Measurements from ENCODE around the gene SLC22A1. TPM values are rescaled to one million over a fixed set of nuclear protein-coding genes. Genes with fewer than 3 reads are reported as not detected.

The SLC22A1 gene
- total and polyA plus RNA-seq, 10 of the 15 experiments (the other 5 are each of a cell fraction or from before 2014, with no cell fraction given), result 0.09 to 0.28 (median 0.15) TPM; not detected in 3

- TF ChIP-seq, protein P1, sequence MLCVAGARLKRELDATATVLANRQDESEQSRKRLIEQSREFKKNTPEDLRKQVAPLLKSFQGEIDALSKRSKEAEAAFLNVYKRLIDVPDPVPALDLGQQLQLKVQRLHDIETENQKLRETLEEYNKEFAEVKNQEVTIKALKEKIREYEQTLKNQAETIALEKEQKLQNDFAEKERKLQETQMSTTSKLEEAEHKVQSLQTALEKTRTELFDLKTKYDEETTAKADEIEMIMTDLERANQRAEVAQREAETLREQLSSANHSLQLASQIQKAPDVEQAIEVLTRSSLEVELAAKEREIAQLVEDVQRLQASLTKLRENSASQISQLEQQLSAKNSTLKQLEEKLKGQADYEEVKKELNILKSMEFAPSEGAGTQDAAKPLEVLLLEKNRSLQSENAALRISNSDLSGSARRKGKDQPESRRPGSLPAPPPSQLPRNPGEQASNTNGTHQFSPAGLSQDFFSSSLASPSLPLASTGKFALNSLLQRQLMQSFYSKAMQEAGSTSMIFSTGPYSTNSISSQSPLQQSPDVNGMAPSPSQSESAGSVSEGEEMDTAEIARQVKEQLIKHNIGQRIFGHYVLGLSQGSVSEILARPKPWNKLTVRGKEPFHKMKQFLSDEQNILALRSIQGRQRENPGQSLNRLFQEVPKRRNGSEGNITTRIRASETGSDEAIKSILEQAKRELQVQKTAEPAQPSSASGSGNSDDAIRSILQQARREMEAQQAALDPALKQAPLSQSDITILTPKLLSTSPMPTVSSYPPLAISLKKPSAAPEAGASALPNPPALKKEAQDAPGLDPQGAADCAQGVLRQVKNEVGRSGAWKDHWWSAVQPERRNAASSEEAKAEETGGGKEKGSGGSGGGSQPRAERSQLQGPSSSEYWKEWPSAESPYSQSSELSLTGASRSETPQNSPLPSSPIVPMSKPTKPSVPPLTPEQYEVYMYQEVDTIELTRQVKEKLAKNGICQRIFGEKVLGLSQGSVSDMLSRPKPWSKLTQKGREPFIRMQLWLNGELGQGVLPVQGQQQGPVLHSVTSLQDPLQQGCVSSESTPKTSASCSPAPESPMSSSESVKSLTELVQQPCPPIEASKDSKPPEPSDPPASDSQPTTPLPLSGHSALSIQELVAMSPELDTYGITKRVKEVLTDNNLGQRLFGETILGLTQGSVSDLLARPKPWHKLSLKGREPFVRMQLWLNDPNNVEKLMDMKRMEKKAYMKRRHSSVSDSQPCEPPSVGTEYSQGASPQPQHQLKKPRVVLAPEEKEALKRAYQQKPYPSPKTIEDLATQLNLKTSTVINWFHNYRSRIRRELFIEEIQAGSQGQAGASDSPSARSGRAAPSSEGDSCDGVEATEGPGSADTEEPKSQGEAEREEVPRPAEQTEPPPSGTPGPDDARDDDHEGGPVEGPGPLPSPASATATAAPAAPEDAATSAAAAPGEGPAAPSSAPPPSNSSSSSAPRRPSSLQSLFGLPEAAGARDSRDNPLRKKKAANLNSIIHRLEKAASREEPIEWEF (IDR thresholded peaks at IDR 0.05; ENCODE audit: insufficient replicate concordance, low read depth, low read length), result no peak
- TF ChIP-seq MAX (IDR thresholded peaks at IDR 0.05; ENCODE audit: low read depth, low read length), result no peak
- no peak for TF ChIP-seq NR2F1 (conservative IDR thresholded peaks at IDR 0.05)
- no peak for TF ChIP-seq BMI1 (IDR thresholded peaks at IDR 0.05; ENCODE audit: borderline replicate concordance)
- TF ChIP-seq ZSCAN29 (IDR thresholded peaks at IDR 0.05), result no peak
- no peak for TF ChIP-seq CHD2 (IDR thresholded peaks at IDR 0.05; ENCODE audit: borderline replicate concordance, low read depth, low read length)
- no peak for TF ChIP-seq TCF3 (IDR thresholded peaks at IDR 0.05; ENCODE audit: borderline replicate concordance, insufficient read depth, low read depth, low read length)
- no peak for TF ChIP-seq ZNF384 (IDR thresholded peaks at IDR 0.05; ENCODE audit: borderline replicate concordance, low read depth, low read length)
- TF ChIP-seq BCL11A (IDR thresholded peaks at IDR 0.05; ENCODE audit: low read depth, low read length), result no peak
These were observed 32.9 kb downstream of the SLC22A1 start (continued) for GRCh38 chr6:160154471-160154870.

Measured in GM12878 (cell line).